GM19455 (cell line): ENCODE results near the gene WDFY4.

Source experiments
- ATAC-seq: cut with Tn5 transposase; IDR thresholded peaks from one replicate; pipeline ENCODE4 v1.9.1; 2021; ENCODE audit not compliant: unreplicated experiment

The WDFY4 gene

DNA sequence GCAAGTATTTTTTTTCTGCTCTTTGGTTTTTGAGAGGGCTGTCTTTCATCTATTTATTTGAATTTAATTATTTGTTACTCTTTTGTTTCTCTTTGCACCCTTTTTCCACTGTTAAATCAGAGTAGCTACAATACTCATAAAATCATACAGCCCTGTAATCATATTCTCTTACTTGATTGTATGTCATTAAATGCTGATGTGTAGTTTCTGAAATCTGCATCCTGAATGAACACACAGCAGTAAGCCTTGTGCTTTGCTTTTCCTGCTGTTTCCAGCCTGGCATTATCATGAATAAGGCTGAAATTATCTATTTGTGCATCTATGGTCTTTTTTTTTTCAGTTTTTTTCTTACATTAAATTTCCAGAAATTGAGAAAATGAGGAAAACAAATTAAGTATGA lies 250.9 kb downstream of the WDFY4 start:
- no peak for ATAC-seq

DNA sequence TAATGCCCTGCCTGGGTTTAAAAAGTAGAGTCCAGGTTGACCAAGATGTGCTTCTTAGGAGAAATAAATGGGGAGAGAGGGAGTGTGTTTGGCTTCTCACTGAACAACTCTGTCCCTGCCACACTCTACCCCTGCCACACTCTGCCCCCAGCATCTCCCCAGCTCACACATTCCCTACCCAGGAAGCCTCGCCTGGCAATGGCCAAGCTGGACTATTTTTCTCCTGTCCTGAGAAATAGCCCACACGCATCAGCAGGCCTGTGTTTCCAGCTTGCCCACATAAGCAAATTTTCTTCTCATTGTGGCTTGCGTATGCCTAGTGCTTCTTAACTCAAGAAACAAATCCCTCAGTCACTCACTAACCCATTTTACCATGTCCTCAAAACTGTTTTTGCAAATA lies 253.1 kb downstream of the WDFY4 start:
- ATAC-seq = no peak

DNA sequence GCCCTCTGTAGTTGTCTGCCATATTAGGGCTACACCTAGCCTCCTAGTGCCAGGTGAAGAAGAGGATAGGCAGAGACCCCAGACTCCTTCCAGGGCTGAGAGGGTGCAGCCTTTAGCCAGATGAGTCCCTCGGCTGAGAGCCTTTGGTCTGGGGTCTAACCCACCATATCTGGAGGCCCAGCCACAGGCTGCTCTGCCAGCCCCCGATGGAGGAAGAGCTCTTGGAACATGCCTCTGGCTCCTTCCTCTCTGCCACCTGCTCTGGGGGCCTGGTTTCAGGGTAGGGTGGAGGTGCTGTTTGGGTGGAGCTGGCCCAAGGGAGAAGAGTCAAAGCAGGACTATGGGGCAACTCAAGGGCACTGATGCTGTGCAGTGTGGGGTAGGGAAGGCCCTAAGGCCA lies 253.6 kb downstream of the WDFY4 start:
- ATAC-seq = no peak

DNA sequence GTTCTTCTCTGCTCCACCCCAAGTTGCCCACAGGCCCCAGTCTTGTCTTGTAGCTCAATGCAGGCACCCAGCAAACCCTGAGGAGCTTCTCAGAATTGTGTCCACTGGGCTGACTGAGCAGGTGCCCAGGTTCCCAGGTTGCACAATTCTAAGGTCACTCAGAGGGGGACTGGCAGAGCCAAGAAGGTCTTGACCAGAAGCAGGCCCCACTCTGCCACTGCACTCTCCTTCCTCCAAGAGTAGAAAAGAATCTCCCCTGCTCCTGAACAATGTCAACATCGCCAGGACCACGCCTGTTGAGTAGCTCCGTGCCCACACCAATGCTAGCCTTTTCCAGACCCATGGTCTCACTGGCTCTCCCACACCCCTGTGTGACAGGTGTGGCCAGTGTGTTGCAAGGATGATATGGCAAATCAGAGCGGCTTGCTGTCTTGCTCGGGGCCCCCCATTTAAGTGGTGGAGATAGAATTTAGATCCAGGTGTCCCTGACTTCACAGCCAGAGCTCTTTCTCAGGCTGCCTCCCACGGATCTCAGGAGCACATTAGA lies 254.4 kb downstream of the WDFY4 start:
- no peak for ATAC-seq

DNA sequence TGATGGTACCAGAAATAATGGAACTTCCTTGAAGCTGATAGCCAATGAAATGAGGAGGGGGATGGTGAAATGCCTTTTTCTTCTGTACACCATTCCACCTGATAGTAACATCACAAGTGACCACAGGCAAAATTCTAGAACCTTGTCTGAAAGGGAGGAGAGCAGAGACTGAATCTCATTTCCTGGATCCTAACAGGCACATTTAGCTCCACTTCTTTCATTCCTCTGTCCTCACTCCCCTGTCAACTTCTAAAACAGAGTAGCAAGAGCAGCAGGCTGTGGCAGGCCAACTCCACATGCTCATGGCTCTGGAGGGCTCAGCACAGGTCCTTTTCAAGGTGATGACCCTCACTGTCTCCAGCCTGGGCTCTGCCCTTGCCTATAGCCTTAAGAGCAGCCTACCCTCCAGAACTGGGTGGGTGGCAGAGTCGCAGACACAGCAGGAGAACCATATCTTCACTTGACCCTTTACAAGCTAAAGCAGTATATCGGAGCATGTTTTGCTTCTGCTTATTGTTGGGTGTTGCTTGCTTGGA lies 255.2 kb downstream of the WDFY4 start, which contains the start of gene LRRC18:
Gene LRRC18 (minus strand): TSS at position 51 of the 536 bp plus-strand sequence. CDS start 25,685 bp downstream, outside the sequence.
- no peak for ATAC-seq

DNA sequence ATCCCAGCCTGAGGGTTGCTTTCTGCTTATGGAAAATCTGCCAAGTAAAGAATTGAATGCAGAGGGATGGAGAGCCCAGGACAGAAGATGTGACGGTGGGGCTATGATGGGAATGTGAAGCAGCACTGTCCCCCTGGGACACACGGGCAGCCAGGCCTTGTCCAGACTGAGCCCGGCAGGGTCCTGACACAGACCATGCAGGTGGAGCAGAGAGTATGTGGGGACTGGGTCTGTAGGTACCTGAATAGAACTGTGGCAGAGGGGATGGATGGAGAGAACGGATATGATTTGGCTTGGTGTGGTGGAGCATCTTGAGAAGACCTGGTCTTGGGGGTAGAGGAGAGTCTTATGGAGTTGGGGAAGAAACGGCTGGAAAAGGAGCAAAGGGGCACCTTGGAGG lies 255.7 kb downstream of the WDFY4 start:
- ATAC-seq = no peak

DNA sequence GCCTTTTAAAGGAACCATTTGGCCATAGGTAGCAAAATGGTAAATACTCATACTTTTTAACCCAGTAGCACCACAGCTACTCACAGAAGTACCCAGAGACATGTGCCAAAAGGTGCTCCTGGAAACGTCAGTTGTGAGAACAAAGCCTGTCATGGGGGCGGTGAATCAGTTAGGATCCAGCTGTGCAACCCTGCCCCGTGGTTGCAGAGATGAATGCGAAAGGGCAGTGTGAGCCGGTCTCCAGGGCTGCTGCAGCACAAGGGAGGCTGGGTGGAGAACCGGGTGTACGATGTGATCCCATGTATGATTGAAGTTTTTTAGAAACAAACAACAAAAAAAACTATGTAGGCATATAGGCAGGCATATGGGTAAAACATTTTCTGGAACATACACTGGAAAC lies 256.3 kb downstream of the WDFY4 start:
- ATAC-seq = no peak

DNA sequence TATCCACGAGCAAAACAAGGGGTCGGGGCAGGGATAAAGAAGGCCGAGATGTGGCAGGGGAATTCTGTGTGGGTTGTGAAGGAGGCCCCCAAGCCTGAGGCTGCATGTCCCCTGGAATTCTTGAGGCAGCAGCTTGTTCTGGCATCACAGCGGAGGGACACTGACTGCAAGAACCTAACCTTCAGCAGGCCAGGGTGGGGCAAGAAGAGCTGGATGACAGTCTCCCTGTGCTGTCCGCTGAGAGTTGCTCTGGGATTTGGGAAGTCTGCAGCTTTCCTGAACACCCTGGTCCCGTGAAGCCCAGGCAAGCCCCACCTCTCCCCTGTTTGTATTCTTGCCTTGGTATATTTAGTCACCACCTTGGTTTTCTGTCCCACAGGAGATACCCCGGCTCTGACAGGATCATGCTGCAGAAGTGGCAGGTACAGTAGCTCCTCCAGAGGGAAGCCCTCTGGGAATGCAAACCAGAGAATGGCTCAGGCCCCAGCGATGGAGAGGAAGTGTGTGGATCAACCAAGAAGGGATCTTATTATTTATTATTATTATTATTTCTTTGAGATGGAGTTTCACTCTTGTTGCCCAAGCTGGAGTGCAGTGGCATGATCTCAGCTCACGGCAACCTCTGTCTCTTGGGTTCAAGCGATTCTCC lies 256.9 kb downstream of the WDFY4 start:
- ATAC-seq = no peak

DNA sequence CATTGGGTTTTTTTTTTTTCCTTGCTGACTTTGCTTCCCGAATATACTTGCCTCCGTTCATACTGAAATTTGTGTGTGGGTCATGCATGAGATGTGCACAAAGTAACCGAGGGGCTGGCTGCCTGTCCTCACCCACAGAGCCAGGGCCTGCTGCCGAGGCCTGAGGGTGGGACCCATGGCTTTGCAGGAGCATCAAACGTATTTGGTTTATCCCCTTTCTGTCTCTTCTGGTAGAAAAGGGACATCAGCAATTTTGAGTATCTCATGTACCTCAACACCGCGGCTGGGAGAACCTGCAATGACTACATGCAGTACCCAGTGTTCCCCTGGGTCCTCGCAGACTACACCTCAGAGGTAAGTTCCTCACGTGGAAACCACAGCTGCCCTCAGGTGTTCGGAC lies 258.4 kb downstream of the WDFY4 start:
- no peak for ATAC-seq

DNA sequence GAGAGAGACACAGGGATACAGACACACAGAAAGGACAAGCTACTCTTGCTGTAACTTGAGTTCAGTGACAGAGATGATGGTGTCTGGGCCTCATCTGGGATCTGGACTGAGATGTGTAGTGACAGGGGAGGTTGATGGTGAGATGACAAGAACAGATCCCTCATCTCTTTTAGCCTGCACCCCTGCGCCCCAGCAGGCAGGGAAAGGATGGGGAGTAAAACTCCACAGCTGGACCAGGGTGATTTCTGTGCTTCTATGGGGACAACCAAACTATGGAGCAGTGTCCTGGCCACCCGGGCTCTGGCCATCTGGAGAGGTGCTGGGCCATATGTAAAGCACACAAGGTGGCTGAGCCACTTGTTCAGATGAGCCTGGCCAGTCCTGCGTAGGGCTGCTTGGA lies 259.5 kb downstream of the WDFY4 start:
- ATAC-seq = no peak

DNA sequence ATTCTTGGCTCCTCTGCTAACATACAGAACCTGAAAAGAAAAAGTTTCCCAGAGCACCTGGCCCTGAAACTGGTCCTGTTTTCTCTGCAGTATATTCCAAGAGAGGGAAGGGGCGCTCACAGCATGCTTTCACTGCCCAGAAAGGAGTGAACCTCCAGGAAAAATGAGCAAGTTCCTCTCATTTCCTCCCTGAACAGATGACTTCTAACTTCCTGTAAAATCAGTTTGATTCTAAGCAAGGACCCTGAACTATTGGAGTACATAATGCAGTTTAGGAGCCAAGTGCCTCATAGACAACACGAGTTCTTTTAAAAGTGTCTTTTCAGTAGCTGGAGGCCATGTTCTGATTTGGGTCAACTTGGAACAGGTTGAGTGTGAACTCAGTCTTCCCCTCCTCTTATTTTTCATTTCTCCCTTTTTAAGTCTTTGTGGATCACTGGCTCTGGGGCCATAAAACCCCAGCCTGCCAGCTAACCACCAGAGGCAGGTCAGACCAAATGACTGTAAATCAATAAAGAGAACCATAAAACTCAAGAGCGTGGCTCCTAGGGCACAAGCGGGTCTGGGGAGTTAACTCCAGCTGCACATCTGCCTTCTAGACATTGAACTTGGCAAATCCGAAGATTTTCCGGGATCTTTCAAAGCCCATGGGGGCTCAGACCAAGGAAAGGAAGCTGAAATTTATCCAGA lies 260.9 kb downstream of the WDFY4 start:
- ATAC-seq = no peak

DNA sequence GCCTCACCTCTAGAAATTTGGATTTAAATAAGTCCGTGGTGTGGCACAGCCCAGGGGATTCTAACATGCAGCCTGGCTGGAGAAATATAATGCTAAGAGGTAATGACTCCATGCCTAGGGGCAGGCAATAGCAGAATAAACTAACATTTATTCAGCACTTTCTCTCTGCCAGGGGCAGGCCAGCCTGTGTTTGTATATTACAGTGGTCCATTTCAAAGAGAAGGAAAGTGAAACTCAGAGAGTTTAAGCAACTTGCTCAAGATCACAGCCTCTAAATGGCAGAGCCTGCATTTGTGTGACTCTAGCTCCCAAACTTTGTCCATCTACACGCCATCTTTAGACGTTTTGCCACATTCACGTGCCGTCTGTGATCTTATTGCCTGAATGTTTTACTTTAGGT lies 261.7 kb downstream of the WDFY4 start:
- ATAC-seq = no peak

DNA sequence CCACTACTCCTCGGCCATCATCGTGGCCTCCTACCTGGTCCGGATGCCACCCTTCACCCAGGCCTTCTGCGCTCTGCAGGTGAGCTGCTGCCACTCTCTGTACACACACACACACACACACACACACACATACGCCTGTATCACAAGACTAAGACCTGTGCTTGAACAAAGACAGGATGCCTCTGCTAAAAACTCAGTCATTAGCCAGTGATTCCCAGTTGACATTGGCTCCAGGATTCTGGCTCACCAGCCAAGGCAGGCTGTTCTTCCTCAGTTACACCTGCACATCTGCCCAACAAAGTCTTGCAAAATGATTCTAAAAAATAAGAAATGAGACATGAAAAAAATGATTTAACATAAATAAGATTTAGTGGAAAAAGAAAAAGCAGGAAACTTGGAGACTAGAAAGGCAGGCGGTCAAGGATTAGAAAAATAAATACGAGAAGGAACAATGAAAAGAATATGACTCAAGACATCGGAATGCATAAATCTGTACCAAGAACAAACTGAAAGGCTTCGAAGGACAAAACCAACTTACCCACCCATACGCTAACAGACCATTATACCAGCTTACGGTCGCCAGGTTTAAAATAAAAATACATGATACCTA lies 262.3 kb downstream of the WDFY4 start:
- ATAC-seq = no peak

DNA sequence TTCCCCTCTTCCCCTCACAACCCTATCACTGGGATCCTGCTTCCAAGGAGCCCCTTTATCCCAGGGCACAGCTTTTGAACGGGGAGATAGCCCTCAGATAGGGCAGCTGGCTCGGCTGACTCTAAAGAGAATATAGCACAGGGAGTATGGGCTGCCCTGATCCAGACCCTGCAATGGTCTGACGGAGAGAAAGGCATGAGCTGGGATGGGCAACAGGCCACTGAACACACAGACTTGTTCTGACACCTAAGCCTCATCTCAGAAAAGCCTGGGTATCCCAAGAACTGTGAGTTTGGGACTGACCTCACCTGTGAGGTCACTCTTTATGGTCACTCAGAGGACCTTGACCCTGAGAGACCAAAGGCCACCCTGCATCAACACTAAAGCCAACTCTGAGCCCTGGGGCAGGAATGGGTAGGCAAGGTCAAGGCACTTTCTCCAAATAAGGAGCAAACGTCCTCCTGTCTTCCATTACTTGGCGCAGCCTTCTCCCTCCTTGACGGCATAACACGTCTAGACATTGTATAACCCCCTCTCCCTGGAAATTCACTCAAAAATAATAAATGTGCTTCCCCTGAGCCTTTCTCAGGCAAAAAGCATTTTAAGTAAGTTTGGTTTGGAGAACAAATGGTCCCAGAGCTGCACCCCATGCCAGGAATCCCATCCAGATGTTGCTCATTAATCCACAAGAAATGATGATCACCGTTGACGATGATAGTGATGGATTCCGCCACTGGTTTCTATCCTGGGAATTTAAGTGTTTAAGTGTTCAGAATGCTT lies 263.2 kb downstream of the WDFY4 start:
- no peak for ATAC-seq

DNA sequence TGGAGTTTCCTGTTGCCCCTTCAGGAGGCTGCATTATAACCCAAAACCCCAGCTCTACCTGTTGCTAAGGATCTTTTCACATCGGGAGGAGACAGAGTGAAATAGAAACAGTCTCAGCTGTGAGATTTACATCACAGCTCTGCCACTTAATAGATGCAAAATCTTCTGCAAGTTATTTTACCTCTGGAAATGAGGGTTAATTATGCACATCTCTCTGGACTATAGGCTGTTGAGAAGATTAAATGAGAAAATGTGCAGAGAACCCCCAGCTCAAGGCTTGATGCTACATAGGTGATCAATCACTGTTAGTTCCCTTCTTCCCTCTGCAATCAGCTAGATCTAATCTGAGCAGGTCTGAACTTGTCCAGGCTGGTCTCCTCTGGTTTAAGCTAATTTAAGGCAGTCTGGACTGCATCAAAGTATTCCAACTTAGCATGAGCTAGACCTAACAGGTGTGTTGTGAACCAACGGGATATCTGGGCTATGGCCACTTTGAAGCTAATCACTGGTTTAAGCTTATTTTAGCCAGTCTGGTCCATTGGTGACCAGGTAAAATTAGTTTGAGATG lies 263.9 kb downstream of the WDFY4 start:
- no peak for ATAC-seq

DNA sequence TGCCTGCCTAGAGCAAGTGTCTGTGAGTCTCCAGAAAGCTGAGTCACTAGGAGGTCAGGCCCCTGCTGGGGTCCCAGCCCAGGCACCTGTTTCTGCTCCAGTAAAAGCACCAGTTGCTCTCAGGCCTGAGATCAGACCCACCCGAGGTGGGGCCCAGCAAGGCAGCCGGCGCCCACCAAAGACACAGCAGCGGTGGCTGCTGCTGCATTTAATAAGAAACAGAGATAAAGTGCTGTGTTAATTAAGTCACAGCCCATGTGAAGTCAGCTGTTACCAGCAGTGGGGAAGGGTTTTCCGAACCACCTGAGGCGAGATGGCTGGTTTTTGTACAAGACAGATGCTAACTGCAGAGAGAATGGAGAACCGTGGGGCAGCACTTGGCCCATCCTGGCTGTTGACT lies 267.0 kb downstream of the WDFY4 start:
- no peak for ATAC-seq

DNA sequence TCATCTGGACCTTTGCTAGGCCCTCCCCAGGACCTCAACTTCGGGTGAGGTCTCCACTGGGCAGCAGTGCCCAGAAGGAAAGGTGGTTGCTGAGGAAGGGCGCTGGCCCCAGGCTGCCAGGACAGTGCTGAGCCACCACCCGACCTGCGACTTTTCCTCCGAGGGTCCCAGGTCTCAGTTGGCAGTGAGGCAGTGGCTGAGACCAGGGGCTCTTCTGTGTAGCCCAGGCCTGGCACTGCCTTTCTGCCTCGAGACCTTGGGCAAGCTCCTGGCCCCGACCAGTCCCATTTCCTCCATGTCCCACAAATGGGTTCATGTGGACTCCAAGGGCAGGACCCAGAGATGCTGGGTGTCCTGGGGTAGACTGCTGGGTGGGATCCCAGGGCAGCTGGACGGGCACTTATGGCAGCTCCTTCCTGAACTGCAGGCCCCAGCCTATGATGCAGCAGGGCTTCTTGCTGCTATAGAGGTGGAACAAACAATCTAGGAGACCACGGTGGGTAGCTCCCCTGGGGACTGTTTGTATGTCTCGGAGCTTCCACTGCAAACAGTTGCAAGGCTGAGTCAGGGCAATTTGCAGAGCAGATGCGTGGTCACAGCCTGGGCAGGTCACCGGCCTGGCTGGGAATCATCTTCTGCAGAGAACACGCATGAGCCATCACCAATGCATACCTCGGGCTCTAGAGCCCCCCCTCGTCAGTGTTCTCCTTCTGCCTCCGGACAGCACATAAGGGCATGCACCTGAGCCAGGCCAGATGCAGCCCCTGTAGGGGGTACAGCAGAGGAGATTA lies 272.9 kb downstream of the WDFY4 start:
- no peak for ATAC-seq

DNA sequence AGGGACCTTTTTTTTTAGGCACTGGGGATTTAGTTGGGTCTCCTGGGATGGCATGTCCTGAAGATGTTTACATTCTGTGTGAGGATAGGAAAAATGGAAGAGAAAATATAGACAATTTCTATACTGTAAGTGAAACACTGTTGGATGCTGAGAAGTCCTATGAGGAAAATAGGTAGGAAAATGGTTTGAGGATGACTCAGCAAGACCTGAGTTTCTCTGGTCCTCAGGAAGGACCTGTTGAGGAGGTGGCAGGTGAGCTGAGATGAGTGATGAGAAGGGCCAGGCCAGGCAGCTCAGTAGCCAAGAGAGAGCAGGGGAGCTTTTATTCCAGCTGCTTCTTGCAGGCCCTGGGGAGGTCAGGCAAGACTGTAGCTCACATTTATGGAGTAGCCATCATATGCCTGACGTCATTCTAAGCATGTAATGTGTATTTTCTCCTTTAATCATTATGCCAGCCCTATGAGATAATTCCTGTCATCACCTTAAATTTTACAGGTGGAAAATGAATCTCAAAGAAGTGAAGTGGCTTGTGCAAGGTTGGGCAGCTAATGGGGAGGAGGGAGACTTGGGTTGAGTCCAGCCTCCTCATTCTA lies 274.0 kb downstream of the WDFY4 start:
- ATAC-seq = no peak

DNA sequence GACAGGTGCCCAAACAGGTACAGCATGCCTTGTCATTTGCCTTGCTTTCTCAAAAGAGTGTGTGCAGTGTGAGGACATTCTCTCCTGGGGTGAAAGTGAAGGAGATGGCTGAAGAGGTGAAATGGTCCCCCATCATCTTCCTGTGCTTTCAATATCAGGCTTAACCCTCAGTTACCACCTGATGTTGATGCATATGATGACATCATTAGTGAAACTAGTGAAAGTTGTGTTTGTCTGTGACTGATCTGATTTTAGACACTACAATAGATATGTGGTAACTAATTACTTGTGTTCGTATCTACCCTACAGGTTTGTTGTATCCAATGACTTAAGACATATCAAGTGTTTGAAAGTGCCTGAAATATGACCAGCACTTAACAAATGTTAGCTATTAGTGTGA lies 279.4 kb downstream of the WDFY4 start:
- no peak for ATAC-seq

DNA sequence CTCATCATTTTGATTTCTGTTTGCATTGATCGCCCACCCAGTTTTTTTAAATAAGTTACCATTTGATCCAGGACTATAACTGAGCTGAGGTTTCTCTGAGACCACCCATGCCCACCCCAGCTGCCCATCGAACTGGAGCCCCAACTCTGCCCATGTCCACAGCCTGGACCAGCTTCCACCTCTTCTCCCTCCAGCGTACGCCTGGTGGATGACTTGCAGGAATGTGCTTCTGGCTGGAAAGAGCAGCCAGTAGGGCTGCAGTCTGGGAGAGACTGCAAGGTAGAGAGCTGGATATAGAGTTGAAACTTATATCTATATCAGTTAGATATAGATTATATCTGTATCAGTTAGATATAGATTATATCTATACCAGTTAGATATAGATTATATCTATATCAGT lies 280.8 kb downstream of the WDFY4 start:
- ATAC-seq = no peak
